Activated T-cell treated with anti-CD3 and anti-CD28 coated beads for 4 hours (primary cell): ENCODE results near the gene UPK3A.
"Not testable (repeated sequence)": the region's sequence is repeated elsewhere in the genome, so short reads cannot be mapped to it uniquely, and the experiment has no call there.

Experiments used
- DNase-seq: peaks from one replicate; pipeline ENCODE4 v3.0.0-alpha.2; 2020

UPK3A gene

GRCh38 chr22:45310331-45310976 lies 25.7 kb downstream of the UPK3A start:
- DNase-seq: no peak

GRCh38 chr22:45310977-45311531 lies 26.3 kb downstream of the UPK3A start:
- DNase-seq: no peak

- DNase-seq: no peak
Observed at GRCh38 chr22:45312415-45312814, 27.7 kb downstream of the UPK3A start.

GRCh38 chr22:45312856-45313255 lies 28.1 kb downstream of the UPK3A start:
- no peak for DNase-seq

GRCh38 chr22:45314054-45314721 lies 29.4 kb downstream of the UPK3A start:
- no peak for DNase-seq

GRCh38 chr22:45314786-45315185 lies 30.0 kb downstream of the UPK3A start:
- no peak for DNase-seq

- DNase-seq: no peak
Observed at GRCh38 chr22:45316796-45317526, 32.2 kb downstream of the UPK3A start.

- no peak for DNase-seq
Observed at GRCh38 chr22:45317551-45318167, 32.9 kb downstream of the UPK3A start.

GRCh38 chr22:45318168-45318557 lies 33.4 kb downstream of the UPK3A start:
- peak; percentile 81 for DNase-seq

GRCh38 chr22:45318558-45319323 lies 34.0 kb downstream of the UPK3A start:
- no peak for DNase-seq

GRCh38 chr22:45319324-45319685 lies 34.6 kb downstream of the UPK3A start:
- DNase-seq: no peak

GRCh38 chr22:45320357-45320976 lies 35.7 kb downstream of the UPK3A start:
- no peak for DNase-seq

GRCh38 chr22:45321827-45322226 lies 37.1 kb downstream of the UPK3A start:
- DNase-seq: no peak

- DNase-seq: no peak
Observed at GRCh38 chr22:45322873-45323525, 38.2 kb downstream of the UPK3A start.

- DNase-seq: no peak
Observed at GRCh38 chr22:45323695-45324094, 38.9 kb downstream of the UPK3A start.

- DNase-seq: no peak
Observed at GRCh38 chr22:45324311-45324711, 39.6 kb downstream of the UPK3A start.

- DNase-seq: not testable (repeated sequence)
Observed at GRCh38 chr22:45328261-45328660, 43.5 kb downstream of the UPK3A start.

GRCh38 chr22:45328822-45329529 lies 44.2 kb downstream of the UPK3A start:
- no peak for DNase-seq

- no peak for DNase-seq
Observed at GRCh38 chr22:45329530-45329936, 44.8 kb downstream of the UPK3A start.

- no peak for DNase-seq
Observed at GRCh38 chr22:45330548-45330947, 45.8 kb downstream of the UPK3A start.

GRCh38 chr22:45331486-45331885 lies 46.7 kb downstream of the UPK3A start:
- no peak for DNase-seq
